A549 (cell line): ENCODE results near the gene CPA4. TPM values are rescaled to one million over a fixed set of nuclear protein-coding genes. Genes with fewer than 3 reads are reported as not detected.
"Not testable (repeated sequence)": the region's sequence is repeated elsewhere in the genome, so short reads cannot be mapped to it uniquely, and the experiment has no call there.

Source experiments
- ATAC-seq, 2 experiments: fragments of 200-7000 bp in 1 of 2; fragments of >200 bp in 1 of 2; cut with Nextera tagmentation in 1 of 2; cut with Tn5 transposase in 1 of 2; 3 replicates each; pipeline versions ENCODE4 v1.8.0 to v1.9.1; 2018 to 2020; ENCODE audit warnings: mild to moderate bottlenecking in 1 of 2, moderate library complexity in 1 of 2
- CTCF ChIA-PET: fragments of 300-600 bp; sonication (Branson Sonifier 250); formaldehyde crosslinking; extraction: SDS; loops from one replicate; lab custom pipeline; 2021; ENCODE audit warnings: antibody characterized with exemption, inconsistent platforms; lab: Yijun Ruan, JAX
- POLR2A ChIA-PET: fragments of 350-600 bp; formaldehyde crosslinking; extraction: SDS; loops from one replicate; lab custom pipeline; 2021; ENCODE audit warnings: antibody characterized with exemption, inconsistent platforms; lab: Yijun Ruan, JAX
- DNase-seq, 2 experiments: peaks; one replicate each; pipeline versions ENCODE4 v3.0.0 to v3.0.0-alpha.2; 2011 to 2016; ENCODE audit warnings: low read depth in 1 of 2, low spot score in 1 of 2
- FAIRE-seq: peaks from 2 replicates; lab custom pipeline; 2011; peaks lifted over from hg19 to GRCh38; lab: Jason Lieb, UNC
- H3K27ac ChIP-seq, 2 experiments: fragments of >200 bp; sonication (Bioruptor Twin); formaldehyde crosslinking; 3 replicates each; pipeline ENCODE4 v1.5.1; 2016 to 2017
- H3K4me1 ChIP-seq: fragments of >200 bp; sonication (Bioruptor Twin); formaldehyde crosslinking; 3 replicates; pipeline ENCODE4 v1.6.1; 2016
- H3K4me2 ChIP-seq: fragments of >200 bp; sonication (Bioruptor Twin); formaldehyde crosslinking; 3 replicates; pipeline ENCODE4 v1.6.1; 2016
- H3K4me3 ChIP-seq: fragments of >200 bp; sonication (Bioruptor Twin); formaldehyde crosslinking; 3 replicates; pipeline ENCODE4 v1.5.1; 2016
- H3K9me3 ChIP-seq: fragments of >200 bp; sonication (Bioruptor Twin); formaldehyde crosslinking; 3 replicates; pipeline ENCODE4 v1.6.1; 2016
- ATOH8 ChIP-seq: fragments of 250-450 bp; sonication (Bioruptor Pico); IDR thresholded peaks from 2 replicates; pipeline ENCODE4 v1.5.0; 2020; ENCODE audit warnings: low read depth, mild to moderate bottlenecking, moderate library complexity
- E2F6 ChIP-seq: IDR thresholded peaks from 2 replicates; pipeline ENCODE4 v1.6.1; 2012; ENCODE audit warnings: low read depth, borderline replicate concordance
- EHMT2 ChIP-seq: fragments of 200-600 bp; sonication (generic); IDR thresholded peaks from 2 replicates; pipeline ENCODE4 v1.6.1; 2016; ENCODE audit warnings: antibody characterized with exemption, low read depth, mild to moderate bottlenecking, moderate library complexity
- HOXA7 ChIP-seq: fragments of 250-450 bp; sonication (Bioruptor Pico); IDR thresholded peaks from 2 replicates; pipeline ENCODE4 v1.5.0; 2020; ENCODE audit warnings: mild to moderate bottlenecking, moderate library complexity
- MAFK ChIP-seq: fragments of 450-650 bp; IDR thresholded peaks from 2 replicates; pipeline ENCODE4 v1.6.1; 2014; ENCODE audit not compliant: partially characterized antibody
- NPAS2 ChIP-seq: fragments of 250-450 bp; sonication (Bioruptor Pico); IDR thresholded peaks from 2 replicates; pipeline ENCODE4 v1.8.0; 2022; ENCODE audit warnings: mild to moderate bottlenecking, moderate library complexity, borderline replicate concordance
- RAD21 ChIP-seq, 2 experiments: fragments of >200 bp in 1 of 2; sonication (Bioruptor Twin) in 1 of 2; formaldehyde crosslinking in 1 of 2; IDR thresholded peaks in 1 of 2; conservative IDR thresholded peaks in 1 of 2; 2 replicates in 1 of 2; 3 replicates in 1 of 2; pipeline ENCODE4 v1.6.1; 2012 to 2018; ENCODE audit warnings: inconsistent platforms in 1 of 2
- RARB ChIP-seq: fragments of 250-450 bp; sonication (Bioruptor Pico); IDR thresholded peaks from 2 replicates; pipeline ENCODE4 v1.8.0; 2021; ENCODE audit warnings: mild to moderate bottlenecking, moderate library complexity
- REST ChIP-seq: fragments of 200-600 bp; sonication (generic); IDR thresholded peaks from 2 replicates; pipeline ENCODE4 v1.6.1; 2016; ENCODE audit warnings: antibody characterized with exemption, mild to moderate bottlenecking, moderate library complexity
- ZSCAN20 ChIP-seq: fragments of 250-450 bp; sonication (Bioruptor Pico); IDR thresholded peaks from 2 replicates; pipeline ENCODE4 v1.8.0; 2022; ENCODE audit warnings: mild to moderate bottlenecking, moderate library complexity
- WGBS: methylation state at CpG from one replicate; pipeline ENCODE4 v1.1.6; 2017; ENCODE audit errors: missing lambda C conversion rate; 5-methylcytosine and 5-hydroxymethylcytosine counted together
- polyA plus RNA-seq, 4 experiments: library from polyadenylated mRNA; depleted of rRNA in 3 of 4; stranded (reverse); fragments of >200 nt; fragmentation: RNase III in 1 of 4; extraction: RNeasy Plus Mini Kit Qiagen cat#74134 plus additional on column Dnase treatment in 1 of 4; gene quantifications; 2 replicates in 3 of 4; 3 replicates in 1 of 4; pipeline ENCODE4 v1.2.3, GENCODE V29; 2011 to 2017

The CPA4 gene
- polyA plus RNA-seq, 2 of the 4 experiments (the other 2 are of a cell fraction): 1.0 to 7.7 TPM

- TF ChIP-seq REST (no peak), RARB (CRISPR knock-in tag) (no peak), ZSCAN20 (no peak), MAFK (no peak)
Measured at GRCh38 chr7:130309986-130310385, 17.0 kb downstream of the CPA4 start (continued).

- ChIA-PET POLR2A (no interaction called here), CTCF (interaction anchor here (0.6 kb wide), 1 partner anchor 145 kb away, joined by 3 read pairs; no protein-coding TSS in a partner anchor)
- H3K4me3 ChIP-seq: no peak overlapping the region
- DNase-seq (no peak), ATAC-seq (no peak), FAIRE-seq (no peak)
- WGBS: 85% methylated on average over 6 of the region's 6 CpGs
- H3K9me3 ChIP-seq: no peaks in the 10 kb centered on the region
- H3K27ac ChIP-seq: no peak overlapping the region
- no peaks in the 10 kb centered on the region for H3K4me1 ChIP-seq
- TF ChIP-seq E2F6: no peak
- TF ChIP-seq HOXA7: no peak
- no peak for TF ChIP-seq NPAS2 (CRISPR knock-in tag)
- no peak for TF ChIP-seq EHMT2
- no peak for TF ChIP-seq RAD21 (conservative IDR thresholded peaks at IDR 0.05 in 1 of 2, IDR thresholded peaks at IDR 0.05 in 1 of 2)
- no peak overlapping the region for H3K4me2 ChIP-seq
Measured at GRCh38 chr7:130314305-130314704, 21.3 kb downstream of the CPA4 start.

GRCh38 chr7:130319541-130319940, 26.6 kb downstream of the CPA4 start:
- POLR2A ChIA-PET: no interaction called here
- no peaks in the 10 kb centered on the region for H3K4me1 ChIP-seq
- 71% methylated on average over 1 of the region's 1 CpG for WGBS
- no peak for FAIRE-seq
- no peak overlapping the region for H3K27ac ChIP-seq
- CTCF ChIA-PET: no interaction called here
- DNase-seq: no peak
- H3K4me2 ChIP-seq: no peak overlapping the region
- H3K4me3 ChIP-seq: no peak overlapping the region
- no peak for ATAC-seq
- no peaks in the 10 kb centered on the region for H3K9me3 ChIP-seq
- TF ChIP-seq ATOH8 (CRISPR knock-in tag) (no peak), HOXA7 (no peak), RARB (CRISPR knock-in tag) (no peak)

- POLR2A ChIA-PET, H3K27ac ChIP-seq, H3K4me2 ChIP-seq, DNase-seq, H3K4me3 ChIP-seq, FAIRE-seq, H3K9me3 ChIP-seq, H3K4me1 ChIP-seq, ATAC-seq: not testable (repeated sequence)
- WGBS: 47% methylated on average over 3 of the region's 3 CpGs
- CTCF ChIA-PET: interaction anchor here (0.8 to 1.1 kb wide), 2 partner anchors 9 to 79 kb away, joined by 3 read pairs; no protein-coding TSS in a partner anchor
Measured at GRCh38 chr7:130321542-130322229, 28.7 kb downstream of the CPA4 start.

GRCh38 chr7:130322615-130323014, 29.7 kb downstream of the CPA4 start:
- Histone ChIP-seq H3K27ac (no peak overlapping the region), H3K9me3 (no peaks in the 10 kb centered on the region), H3K4me2 (no peak overlapping the region)
- TF ChIP-seq ATOH8 (CRISPR knock-in tag): no peak
- TF ChIP-seq, all 56 proteins: peak for 0
- DNase-seq: no peak
- 74% methylated on average over 7 of the region's 7 CpGs for WGBS
- ChIA-PET POLR2A (no interaction called here), CTCF (no interaction called here)
- ATAC-seq: no peak
- no peaks in the 10 kb centered on the region for H3K4me1 ChIP-seq
- H3K4me3 ChIP-seq: no peak overlapping the region
- no peak for FAIRE-seq
